ENCODE results near the gene TRABD. TPM values are rescaled to one million over a fixed set of nuclear protein-coding genes. Genes with fewer than 3 reads are reported as not detected.

The TRABD gene
- total RNA-seq, 2 experiments from 2014 or later = 126 to 128 TPM

GRCh38 chr22:50194037-50194805, 8.5 kb downstream of the TRABD start:
- no TSS peak for BruUV-seq (replicated peaks)
- ChIA-PET CTCF (ENCODE audit: unreplicated experiment) (no interaction called here), POLR2A (no interaction called here)
- no peak overlapping the region for H2AFZ ChIP-seq (ENCODE audit: low read length)
- peak overlapping the region; percentile 99 for H3K27ac ChIP-seq (ENCODE audit: low read depth, low read length, poor library complexity, severe bottlenecking)
- no peaks in the 10 kb centered on the region for H3K9me2 ChIP-seq (ENCODE audit: insufficient read depth, low read length)
- no peaks in the 10 kb centered on the region for H3K9me3 ChIP-seq (ENCODE audit: low read length)
- peaks cover 18% of the 10 kb centered on the region; the same call in 1 of the 2 replicates for H3K79me2 ChIP-seq (ENCODE audit: insufficient read depth, low read depth, low read length)
- H3K4me2 ChIP-seq (ENCODE audit: low read length) = no peak overlapping the region; the same call in 1 of the 2 replicates
- no peaks in the 10 kb centered on the region for H4K20me1 ChIP-seq (ENCODE audit: insufficient read depth, low read length)
- no peak overlapping the region for H3K4me3 ChIP-seq (ENCODE audit: low read depth, low read length, poor library complexity, severe bottlenecking)
- TF ChIP-seq, protein P1, sequence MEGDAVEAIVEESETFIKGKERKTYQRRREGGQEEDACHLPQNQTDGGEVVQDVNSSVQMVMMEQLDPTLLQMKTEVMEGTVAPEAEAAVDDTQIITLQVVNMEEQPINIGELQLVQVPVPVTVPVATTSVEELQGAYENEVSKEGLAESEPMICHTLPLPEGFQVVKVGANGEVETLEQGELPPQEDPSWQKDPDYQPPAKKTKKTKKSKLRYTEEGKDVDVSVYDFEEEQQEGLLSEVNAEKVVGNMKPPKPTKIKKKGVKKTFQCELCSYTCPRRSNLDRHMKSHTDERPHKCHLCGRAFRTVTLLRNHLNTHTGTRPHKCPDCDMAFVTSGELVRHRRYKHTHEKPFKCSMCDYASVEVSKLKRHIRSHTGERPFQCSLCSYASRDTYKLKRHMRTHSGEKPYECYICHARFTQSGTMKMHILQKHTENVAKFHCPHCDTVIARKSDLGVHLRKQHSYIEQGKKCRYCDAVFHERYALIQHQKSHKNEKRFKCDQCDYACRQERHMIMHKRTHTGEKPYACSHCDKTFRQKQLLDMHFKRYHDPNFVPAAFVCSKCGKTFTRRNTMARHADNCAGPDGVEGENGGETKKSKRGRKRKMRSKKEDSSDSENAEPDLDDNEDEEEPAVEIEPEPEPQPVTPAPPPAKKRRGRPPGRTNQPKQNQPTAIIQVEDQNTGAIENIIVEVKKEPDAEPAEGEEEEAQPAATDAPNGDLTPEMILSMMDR (conservative IDR thresholded peaks at IDR 0.05; ENCODE audit: low read length) = no peak
- no peak for TF ChIP-seq EZH2phosphoT487 (IDR thresholded peaks at IDR 0.05; ENCODE audit: borderline replicate concordance, low read depth, low read length)
- DNase-seq (ENCODE audit: low spot score) = no peak
- H3K36me3 ChIP-seq (ENCODE audit: insufficient read depth, low read length) = peaks cover 60% of the 10 kb centered on the region
- peaks cover 51% of the 10 kb centered on the region for H3K4me1 ChIP-seq (ENCODE audit: insufficient read depth, low read length, poor library complexity, severe bottlenecking)
- intact Hi-C loops (cut with micrococcal nuclease; ENCODE audit: unreplicated experiment) = loop anchor here (5.0 kb wide), 3 partner anchors 123 to 278 kb away; no protein-coding TSS in a partner anchor

DNA sequence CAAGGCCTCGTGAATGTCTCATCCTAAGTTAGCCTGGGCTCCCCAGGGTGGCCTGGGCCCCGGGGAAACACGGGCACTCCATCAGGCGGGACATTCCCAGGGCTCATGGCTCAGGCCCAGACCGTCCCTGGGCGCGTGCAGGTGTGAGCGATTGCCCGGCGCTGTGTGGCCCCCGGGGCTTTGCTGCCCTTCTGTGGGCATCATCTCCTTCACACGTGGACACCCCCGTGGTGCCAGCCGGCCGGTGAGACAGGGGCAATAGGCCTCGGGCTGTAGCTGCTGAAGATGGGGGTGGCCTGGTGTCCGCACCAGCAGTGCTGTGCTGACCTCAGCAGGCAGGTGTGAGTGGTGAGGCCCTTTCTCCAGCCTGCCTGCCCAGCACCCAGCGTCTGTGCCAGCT, 10.5 kb downstream of the TRABD start:
- H3K36me3 ChIP-seq (ENCODE audit: insufficient read depth, low read length) = peaks cover 65% of the 10 kb centered on the region
- no peak for DNase-seq (ENCODE audit: low spot score)
- TF ChIP-seq, protein P1 (conservative IDR thresholded peaks at IDR 0.05; ENCODE audit: low read length) = no peak
- TF ChIP-seq EZH2phosphoT487 (IDR thresholded peaks at IDR 0.05; ENCODE audit: borderline replicate concordance, low read depth, low read length) = no peak
- CTCF ChIA-PET (ENCODE audit: unreplicated experiment) = no interaction called here
- H2AFZ ChIP-seq (ENCODE audit: low read length) = no peak overlapping the region
- H3K79me2 ChIP-seq (ENCODE audit: insufficient read depth, low read depth, low read length) = peaks cover 18% of the 10 kb centered on the region; the same call in 1 of the 2 replicates
- H3K9me3 ChIP-seq (ENCODE audit: low read length) = no peaks in the 10 kb centered on the region
- intact Hi-C loops (cut with micrococcal nuclease; ENCODE audit: unreplicated experiment) = no loop called here
- no TSS peak for BruUV-seq (replicated peaks)
- H3K27ac ChIP-seq (ENCODE audit: low read depth, low read length, poor library complexity, severe bottlenecking) = no peak overlapping the region
- H3K4me3 ChIP-seq (ENCODE audit: low read depth, low read length, poor library complexity, severe bottlenecking) = no peak overlapping the region
- peaks cover 41% of the 10 kb centered on the region for H3K4me1 ChIP-seq (ENCODE audit: insufficient read depth, low read length, poor library complexity, severe bottlenecking)
- POLR2A ChIA-PET = no interaction called here
- H3K9me2 ChIP-seq (ENCODE audit: insufficient read depth, low read length) = no peaks in the 10 kb centered on the region
- no peaks in the 10 kb centered on the region for H4K20me1 ChIP-seq (ENCODE audit: insufficient read depth, low read length)
- H3K4me2 ChIP-seq (ENCODE audit: low read length) = no peak overlapping the region

Measured in OCI-LY7 (cell line).